GM19463 (cell line): ENCODE results near the gene CASK.
"Not testable (repeated sequence)": the region's sequence is repeated elsewhere in the genome, so short reads cannot be mapped to it uniquely, and the experiment has no call there.

Source experiments
- ATAC-seq: cut with Tn5 transposase; IDR thresholded peaks from one replicate; pipeline ENCODE4 v1.9.1; 2021; ENCODE audit warnings: mild to moderate bottlenecking, moderate library complexity; ENCODE audit not compliant: unreplicated experiment

CASK gene

GRCh38 chrX:41703574-41704029, 219.8 kb downstream of the CASK start:
- no peak for ATAC-seq

- ATAC-seq: no peak
These were observed 227.9 kb downstream of the CASK start for GRCh38 chrX:41695426-41695825.

- ATAC-seq: no peak
These were observed 230.3 kb downstream of the CASK start for GRCh38 chrX:41693024-41693423.

GRCh38 chrX:41692162-41692749, 231.1 kb downstream of the CASK start:
- no peak for ATAC-seq

GRCh38 chrX:41689711-41690110, 233.6 kb downstream of the CASK start:
- ATAC-seq: no peak

- ATAC-seq: no peak
These were observed 234.5 kb downstream of the CASK start, which contains the start of gene GPR34 for GRCh38 chrX:41688835-41689234. TSS of gene GPR34 (plus strand) at chrX:41688973. CDS start at chrX:41695634, 6,661 bp downstream.

- no peak for ATAC-seq
These were observed 235.2 kb downstream of the CASK start for GRCh38 chrX:41688156-41688555.

- no peak for ATAC-seq
These were observed 236.6 kb downstream of the CASK start for GRCh38 chrX:41686788-41687187.

- no peak for ATAC-seq
These were observed 238.4 kb downstream of the CASK start for GRCh38 chrX:41684940-41685339.

- no peak for ATAC-seq
These were observed 239.2 kb downstream of the CASK start for GRCh38 chrX:41684138-41684537.

- ATAC-seq: no peak
These were observed 245.9 kb downstream of the CASK start for GRCh38 chrX:41677183-41678060.

- not testable (repeated sequence) for ATAC-seq
These were observed 247.0 kb downstream of the CASK start for GRCh38 chrX:41676361-41676760.

GRCh38 chrX:41672643-41673042, 250.7 kb downstream of the CASK start:
- ATAC-seq: no peak

- ATAC-seq: no peak
These were observed 252.3 kb downstream of the CASK start for GRCh38 chrX:41671082-41671481.

- no peak for ATAC-seq
These were observed 253.2 kb downstream of the CASK start for GRCh38 chrX:41670112-41670511.

- ATAC-seq: no peak
These were observed 255.7 kb downstream of the CASK start for GRCh38 chrX:41667631-41668030.

GRCh38 chrX:41666251-41666650, 257.1 kb downstream of the CASK start:
- ATAC-seq: no peak

- ATAC-seq: no peak
These were observed 257.7 kb downstream of the CASK start for GRCh38 chrX:41665686-41666085.

GRCh38 chrX:41664908-41665307, 258.4 kb downstream of the CASK start:
- ATAC-seq: no peak

GRCh38 chrX:41664375-41664901, 258.9 kb downstream of the CASK start:
- ATAC-seq: peak; percentile 83

GRCh38 chrX:41661366-41662095, 261.8 kb downstream of the CASK start:
- ATAC-seq: no peak
